Esophagus muscularis mucosa (tissue), 3 donors: Measurements from ENCODE around the gene TMEM222.

Experiments
- CTCF ChIP-seq, 3 experiments: fragments of 200-600 bp in 2 of 3; fragments of 450-650 bp in 1 of 3; sonication (generic) in 2 of 3; IDR thresholded peaks; one replicate each; pipeline ENCODE4 v1.5.1; 2017 to 2019; ENCODE audit warnings: antibody characterized with exemption in 3 of 3, mild to moderate bottlenecking in 2 of 3, moderate library complexity in 1 of 3
- EP300 ChIP-seq: sonication (generic); formaldehyde crosslinking; IDR thresholded peaks from one replicate; pipeline ENCODE4 v1.6.1; 2017; ENCODE audit warnings: antibody characterized with exemption

- TF ChIP-seq CTCF (IDR thresholded peaks at IDR 0.05) (no peak), EP300 (no peak)
Measured at GRCh38 chr1:27363766-27364695, 42.1 kb downstream of the TMEM222 start.
